ENCODE measurements around the gene CCDC184. TPM values are rescaled to one million over a fixed set of nuclear protein-coding genes. Genes with fewer than 3 reads are reported as not detected.

The CCDC184 gene
- total RNA-seq, 1 experiment from 2014 or later: 1.4 TPM

DNA sequence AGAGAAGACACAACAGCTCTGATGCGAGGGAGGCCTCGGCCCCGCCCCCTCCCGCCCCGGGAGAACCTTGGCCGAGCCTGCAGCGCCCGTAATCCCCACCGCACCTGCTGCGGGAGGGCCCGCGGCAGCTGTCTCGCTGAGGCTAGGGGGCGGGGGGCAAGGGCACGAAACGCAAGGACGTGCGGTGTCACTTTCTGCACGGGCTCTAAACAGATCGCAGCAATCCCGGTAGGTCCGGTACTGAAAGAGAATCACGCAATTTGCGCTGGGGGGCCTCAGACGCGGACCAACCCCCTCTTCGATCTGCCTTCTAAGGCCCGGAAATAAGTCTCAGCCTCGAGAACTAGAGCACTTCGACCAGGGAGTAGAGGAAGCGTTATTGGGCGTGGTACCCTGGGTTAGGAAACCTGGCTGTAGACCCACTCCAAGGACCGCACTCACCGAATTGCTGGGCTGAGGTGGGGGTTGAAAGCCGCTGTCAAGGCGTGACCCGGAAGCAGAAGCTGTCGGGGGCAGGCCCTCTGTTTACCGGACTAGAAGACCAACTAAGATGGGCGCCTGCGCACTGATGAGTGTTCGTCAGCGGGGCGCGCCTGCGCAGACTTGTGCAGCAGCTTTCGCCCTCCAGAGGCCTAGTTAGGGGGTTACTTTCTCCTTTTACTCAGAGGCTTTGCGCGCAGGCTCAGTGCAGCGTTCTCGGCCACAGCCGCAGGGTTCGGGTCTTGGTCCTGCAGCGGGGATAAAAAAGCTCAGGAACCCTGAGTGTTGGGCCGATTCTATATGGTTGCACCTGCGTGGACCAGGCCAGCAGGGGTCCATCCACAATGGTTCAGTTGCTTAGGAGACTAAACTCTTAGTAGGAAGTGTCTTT is 26.2 kb upstream of the CCDC184 start, which contains the start of gene ASB8 (continued):
- TF ChIP-seq, protein P1, sequence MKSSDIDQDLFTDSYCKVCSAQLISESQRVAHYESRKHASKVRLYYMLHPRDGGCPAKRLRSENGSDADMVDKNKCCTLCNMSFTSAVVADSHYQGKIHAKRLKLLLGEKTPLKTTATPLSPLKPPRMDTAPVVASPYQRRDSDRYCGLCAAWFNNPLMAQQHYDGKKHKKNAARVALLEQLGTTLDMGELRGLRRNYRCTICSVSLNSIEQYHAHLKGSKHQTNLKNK (CRISPR knock-in tag; IDR thresholded peaks at IDR 0.05): no peak
- TF ChIP-seq NR2C2 (CRISPR knock-in tag; IDR thresholded peaks at IDR 0.05) (peak; percentile 96), NR3C1 (CRISPR knock-in tag; conservative IDR thresholded peaks at IDR 0.05; ENCODE audit: low read depth) (no peak), PREB (CRISPR knock-in tag; IDR thresholded peaks at IDR 0.05; ENCODE audit: borderline replicate concordance) (no peak), ESRRA (CRISPR knock-in tag; IDR thresholded peaks at IDR 0.05; ENCODE audit: borderline replicate concordance) (no peak), ZNF138 (CRISPR knock-in tag; conservative IDR thresholded peaks at IDR 0.05) (no peak), CREB1 (CRISPR knock-in tag; IDR thresholded peaks at IDR 0.05) (no peak), E2F1 (CRISPR knock-in tag; IDR thresholded peaks at IDR 0.05) (no peak), TCF7 (CRISPR knock-in tag; IDR thresholded peaks at IDR 0.05; ENCODE audit: low read depth) (no peak), ELF4 (CRISPR knock-in tag; IDR thresholded peaks at IDR 0.05; ENCODE audit: low read depth) (no peak), TEAD1 (CRISPR knock-in tag; IDR thresholded peaks at IDR 0.05) (peak; percentile 72; the same call in 1 of the 2 replicates), ATF1 (CRISPR knock-in tag; IDR thresholded peaks at IDR 0.05) (no peak), ZNF671 (CRISPR knock-in tag; IDR thresholded peaks at IDR 0.05) (no peak), NFYB (CRISPR knock-in tag; conservative IDR thresholded peaks at IDR 0.05; ENCODE audit: low read depth) (no peak), ZNF425 (CRISPR knock-in tag; conservative IDR thresholded peaks at IDR 0.05) (no peak), IRF2 (CRISPR knock-in tag; IDR thresholded peaks at IDR 0.05; ENCODE audit: borderline replicate concordance, low read depth) (no peak), SMAD3 (CRISPR knock-in tag; IDR thresholded peaks at IDR 0.05; ENCODE audit: borderline replicate concordance) (no peak)
- TF ChIP-seq, protein P2, sequence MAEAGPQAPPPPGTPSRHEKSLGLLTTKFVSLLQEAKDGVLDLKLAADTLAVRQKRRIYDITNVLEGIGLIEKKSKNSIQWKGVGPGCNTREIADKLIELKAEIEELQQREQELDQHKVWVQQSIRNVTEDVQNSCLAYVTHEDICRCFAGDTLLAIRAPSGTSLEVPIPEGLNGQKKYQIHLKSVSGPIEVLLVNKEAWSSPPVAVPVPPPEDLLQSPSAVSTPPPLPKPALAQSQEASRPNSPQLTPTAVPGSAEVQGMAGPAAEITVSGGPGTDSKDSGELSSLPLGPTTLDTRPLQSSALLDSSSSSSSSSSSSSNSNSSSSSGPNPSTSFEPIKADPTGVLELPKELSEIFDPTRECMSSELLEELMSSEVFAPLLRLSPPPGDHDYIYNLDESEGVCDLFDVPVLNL (CRISPR knock-in tag; IDR thresholded peaks at IDR 0.05; ENCODE audit: borderline replicate concordance, low read depth): no peak
- TF ChIP-seq, protein P3, sequence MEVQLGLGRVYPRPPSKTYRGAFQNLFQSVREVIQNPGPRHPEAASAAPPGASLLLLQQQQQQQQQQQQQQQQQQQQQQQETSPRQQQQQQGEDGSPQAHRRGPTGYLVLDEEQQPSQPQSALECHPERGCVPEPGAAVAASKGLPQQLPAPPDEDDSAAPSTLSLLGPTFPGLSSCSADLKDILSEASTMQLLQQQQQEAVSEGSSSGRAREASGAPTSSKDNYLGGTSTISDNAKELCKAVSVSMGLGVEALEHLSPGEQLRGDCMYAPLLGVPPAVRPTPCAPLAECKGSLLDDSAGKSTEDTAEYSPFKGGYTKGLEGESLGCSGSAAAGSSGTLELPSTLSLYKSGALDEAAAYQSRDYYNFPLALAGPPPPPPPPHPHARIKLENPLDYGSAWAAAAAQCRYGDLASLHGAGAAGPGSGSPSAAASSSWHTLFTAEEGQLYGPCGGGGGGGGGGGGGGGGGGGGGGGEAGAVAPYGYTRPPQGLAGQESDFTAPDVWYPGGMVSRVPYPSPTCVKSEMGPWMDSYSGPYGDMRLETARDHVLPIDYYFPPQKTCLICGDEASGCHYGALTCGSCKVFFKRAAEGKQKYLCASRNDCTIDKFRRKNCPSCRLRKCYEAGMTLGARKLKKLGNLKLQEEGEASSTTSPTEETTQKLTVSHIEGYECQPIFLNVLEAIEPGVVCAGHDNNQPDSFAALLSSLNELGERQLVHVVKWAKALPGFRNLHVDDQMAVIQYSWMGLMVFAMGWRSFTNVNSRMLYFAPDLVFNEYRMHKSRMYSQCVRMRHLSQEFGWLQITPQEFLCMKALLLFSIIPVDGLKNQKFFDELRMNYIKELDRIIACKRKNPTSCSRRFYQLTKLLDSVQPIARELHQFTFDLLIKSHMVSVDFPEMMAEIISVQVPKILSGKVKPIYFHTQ (CRISPR knock-in tag; IDR thresholded peaks at IDR 0.05): no peak
- TF ChIP-seq, protein P4, sequence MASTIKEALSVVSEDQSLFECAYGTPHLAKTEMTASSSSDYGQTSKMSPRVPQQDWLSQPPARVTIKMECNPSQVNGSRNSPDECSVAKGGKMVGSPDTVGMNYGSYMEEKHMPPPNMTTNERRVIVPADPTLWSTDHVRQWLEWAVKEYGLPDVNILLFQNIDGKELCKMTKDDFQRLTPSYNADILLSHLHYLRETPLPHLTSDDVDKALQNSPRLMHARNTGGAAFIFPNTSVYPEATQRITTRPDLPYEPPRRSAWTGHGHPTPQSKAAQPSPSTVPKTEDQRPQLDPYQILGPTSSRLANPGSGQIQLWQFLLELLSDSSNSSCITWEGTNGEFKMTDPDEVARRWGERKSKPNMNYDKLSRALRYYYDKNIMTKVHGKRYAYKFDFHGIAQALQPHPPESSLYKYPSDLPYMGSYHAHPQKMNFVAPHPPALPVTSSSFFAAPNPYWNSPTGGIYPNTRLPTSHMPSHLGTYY (CRISPR knock-in tag; IDR thresholded peaks at IDR 0.05): no peak
- TF ChIP-seq, protein P5, sequence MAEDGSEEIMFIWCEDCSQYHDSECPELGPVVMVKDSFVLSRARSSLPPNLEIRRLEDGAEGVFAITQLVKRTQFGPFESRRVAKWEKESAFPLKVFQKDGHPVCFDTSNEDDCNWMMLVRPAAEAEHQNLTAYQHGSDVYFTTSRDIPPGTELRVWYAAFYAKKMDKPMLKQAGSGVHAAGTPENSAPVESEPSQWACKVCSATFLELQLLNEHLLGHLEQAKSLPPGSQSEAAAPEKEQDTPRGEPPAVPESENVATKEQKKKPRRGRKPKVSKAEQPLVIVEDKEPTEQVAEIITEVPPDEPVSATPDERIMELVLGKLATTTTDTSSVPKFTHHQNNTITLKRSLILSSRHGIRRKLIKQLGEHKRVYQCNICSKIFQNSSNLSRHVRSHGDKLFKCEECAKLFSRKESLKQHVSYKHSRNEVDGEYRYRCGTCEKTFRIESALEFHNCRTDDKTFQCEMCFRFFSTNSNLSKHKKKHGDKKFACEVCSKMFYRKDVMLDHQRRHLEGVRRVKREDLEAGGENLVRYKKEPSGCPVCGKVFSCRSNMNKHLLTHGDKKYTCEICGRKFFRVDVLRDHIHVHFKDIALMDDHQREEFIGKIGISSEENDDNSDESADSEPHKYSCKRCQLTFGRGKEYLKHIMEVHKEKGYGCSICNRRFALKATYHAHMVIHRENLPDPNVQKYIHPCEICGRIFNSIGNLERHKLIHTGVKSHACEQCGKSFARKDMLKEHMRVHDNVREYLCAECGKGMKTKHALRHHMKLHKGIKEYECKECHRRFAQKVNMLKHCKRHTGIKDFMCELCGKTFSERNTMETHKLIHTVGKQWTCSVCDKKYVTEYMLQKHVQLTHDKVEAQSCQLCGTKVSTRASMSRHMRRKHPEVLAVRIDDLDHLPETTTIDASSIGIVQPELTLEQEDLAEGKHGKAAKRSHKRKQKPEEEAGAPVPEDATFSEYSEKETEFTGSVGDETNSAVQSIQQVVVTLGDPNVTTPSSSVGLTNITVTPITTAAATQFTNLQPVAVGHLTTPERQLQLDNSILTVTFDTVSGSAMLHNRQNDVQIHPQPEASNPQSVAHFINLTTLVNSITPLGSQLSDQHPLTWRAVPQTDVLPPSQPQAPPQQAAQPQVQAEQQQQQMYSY (CRISPR knock-in tag; IDR thresholded peaks at IDR 0.05): no peak
- TF ChIP-seq, protein P6, sequence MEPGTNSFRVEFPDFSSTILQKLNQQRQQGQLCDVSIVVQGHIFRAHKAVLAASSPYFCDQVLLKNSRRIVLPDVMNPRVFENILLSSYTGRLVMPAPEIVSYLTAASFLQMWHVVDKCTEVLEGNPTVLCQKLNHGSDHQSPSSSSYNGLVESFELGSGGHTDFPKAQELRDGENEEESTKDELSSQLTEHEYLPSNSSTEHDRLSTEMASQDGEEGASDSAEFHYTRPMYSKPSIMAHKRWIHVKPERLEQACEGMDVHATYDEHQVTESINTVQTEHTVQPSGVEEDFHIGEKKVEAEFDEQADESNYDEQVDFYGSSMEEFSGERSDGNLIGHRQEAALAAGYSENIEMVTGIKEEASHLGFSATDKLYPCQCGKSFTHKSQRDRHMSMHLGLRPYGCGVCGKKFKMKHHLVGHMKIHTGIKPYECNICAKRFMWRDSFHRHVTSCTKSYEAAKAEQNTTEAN (CRISPR knock-in tag; IDR thresholded peaks at IDR 0.05): peak; percentile 39; the same call in 1 of the 2 replicates

Data from WTC11 (cell line).